Measurements from ENCODE around the gene LTB4R2.

The LTB4R2 gene

DNA sequence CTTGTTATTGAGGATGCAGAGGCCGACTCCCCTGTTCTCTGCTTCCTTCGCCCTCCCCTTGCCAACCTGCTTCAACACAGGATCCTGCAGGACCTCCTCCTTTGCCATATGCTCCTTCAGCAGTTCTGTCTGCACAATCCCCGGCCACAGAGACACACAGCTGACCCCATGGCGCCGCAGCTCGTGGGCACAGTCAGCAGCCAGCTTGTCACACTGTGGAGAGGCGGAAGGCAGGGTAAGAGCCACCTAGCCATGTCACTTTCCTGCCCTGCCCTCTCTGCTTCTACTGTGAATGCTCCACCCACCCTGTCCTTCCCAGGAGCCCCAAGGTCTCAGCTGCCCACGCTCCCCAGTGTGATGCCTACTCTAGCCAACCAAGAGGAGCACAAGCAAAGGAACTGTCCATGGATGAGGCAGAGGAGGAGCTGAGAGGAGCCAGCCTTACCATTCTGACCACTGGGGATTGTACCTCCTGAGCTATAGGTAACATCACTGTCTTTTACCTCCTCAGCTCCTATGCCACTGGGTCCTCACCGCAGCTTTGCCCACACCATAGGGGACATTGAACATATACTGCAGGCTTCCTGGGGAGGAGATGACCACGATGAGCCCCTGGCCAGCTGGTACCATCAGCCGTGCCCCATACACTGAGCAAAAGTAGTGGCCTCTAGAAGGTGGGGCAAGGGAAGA is 17.7 kb upstream of the LTB4R2 start:
- Histone ChIP-seq H3K9me3 (ENCODE audit: control insufficient read depth, insufficient read depth, low read length) (no peaks in the 10 kb centered on the region), H3K4me3 (ENCODE audit: low read depth, low read length) (no peak overlapping the region), H3K27me3 (ENCODE audit: control insufficient read depth, insufficient read depth, low read length) (no peaks in the 10 kb centered on the region), H3K36me3 (ENCODE audit: control insufficient read depth, insufficient read depth, low read length) (peaks cover 18% of the 10 kb centered on the region), H3K4me1 (ENCODE audit: control insufficient read depth, insufficient read depth, low read length) (no peaks in the 10 kb centered on the region), H3K9ac (ENCODE audit: low read depth, low read length) (no peak overlapping the region)

DNA sequence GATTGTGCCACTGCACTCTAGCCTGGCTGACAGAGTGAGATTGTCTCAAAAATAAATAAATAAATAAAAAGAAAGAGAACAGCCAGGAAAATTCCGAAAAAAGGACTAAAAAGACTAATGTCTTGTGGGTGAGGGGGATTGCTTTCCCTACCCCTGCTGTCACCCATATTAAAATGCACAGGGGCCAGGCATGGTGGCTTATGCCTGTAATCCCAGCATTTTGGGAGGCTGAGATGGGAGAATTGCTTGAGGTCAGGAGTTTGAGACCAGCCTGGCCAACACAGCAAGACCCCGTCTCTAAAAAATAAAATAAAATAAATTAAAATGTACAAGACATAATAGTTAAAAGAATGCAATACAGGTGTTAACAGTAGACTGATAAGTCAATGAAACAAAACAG is 16.4 kb upstream of the LTB4R2 start:
- Histone ChIP-seq H3K27me3 (ENCODE audit: control insufficient read depth, insufficient read depth, low read length) (no peaks in the 10 kb centered on the region), H3K9me3 (ENCODE audit: control insufficient read depth, insufficient read depth, low read length) (no peaks in the 10 kb centered on the region), H3K36me3 (ENCODE audit: control insufficient read depth, insufficient read depth, low read length) (peaks cover 18% of the 10 kb centered on the region), H3K4me1 (ENCODE audit: control insufficient read depth, insufficient read depth, low read length) (no peaks in the 10 kb centered on the region), H3K4me3 (ENCODE audit: low read depth, low read length) (no peak overlapping the region), H3K9ac (ENCODE audit: low read depth, low read length) (no peak overlapping the region)

- Histone ChIP-seq H3K4me1 (ENCODE audit: control insufficient read depth, insufficient read depth, low read length) (no peaks in the 10 kb centered on the region), H3K36me3 (ENCODE audit: control insufficient read depth, insufficient read depth, low read length) (peaks cover 11% of the 10 kb centered on the region), H3K27me3 (ENCODE audit: control insufficient read depth, insufficient read depth, low read length) (no peaks in the 10 kb centered on the region), H3K4me3 (ENCODE audit: low read depth, low read length) (no peak overlapping the region), H3K9me3 (ENCODE audit: control insufficient read depth, insufficient read depth, low read length) (no peaks in the 10 kb centered on the region), H3K9ac (ENCODE audit: low read depth, low read length) (no peak overlapping the region)
These were observed 13.4 kb upstream of the LTB4R2 start for GRCh38 chr14:24296341-24297157.

GRCh38 chr14:24297190-24297964 is 12.6 kb upstream of the LTB4R2 start:
- peaks cover 12% of the 10 kb centered on the region for H3K36me3 ChIP-seq (ENCODE audit: control insufficient read depth, insufficient read depth, low read length)
- no peak overlapping the region for H3K4me3 ChIP-seq (ENCODE audit: low read depth, low read length)
- H3K4me1 ChIP-seq (ENCODE audit: control insufficient read depth, insufficient read depth, low read length): no peaks in the 10 kb centered on the region
- no peaks in the 10 kb centered on the region for H3K27me3 ChIP-seq (ENCODE audit: control insufficient read depth, insufficient read depth, low read length)
- H3K9ac ChIP-seq (ENCODE audit: low read depth, low read length): no peak overlapping the region
- no peaks in the 10 kb centered on the region for H3K9me3 ChIP-seq (ENCODE audit: control insufficient read depth, insufficient read depth, low read length)

- Histone ChIP-seq H3K27me3 (ENCODE audit: control insufficient read depth, insufficient read depth, low read length) (no peaks in the 10 kb centered on the region), H3K9me3 (ENCODE audit: control insufficient read depth, insufficient read depth, low read length) (no peaks in the 10 kb centered on the region), H3K4me3 (ENCODE audit: low read depth, low read length) (peak overlapping the region; percentile 96), H3K4me1 (ENCODE audit: control insufficient read depth, insufficient read depth, low read length) (no peaks in the 10 kb centered on the region), H3K9ac (ENCODE audit: low read depth, low read length) (peak overlapping the region; percentile 82), H3K36me3 (ENCODE audit: control insufficient read depth, insufficient read depth, low read length) (peaks cover 22% of the 10 kb centered on the region)
These were observed 11.1 kb upstream of the LTB4R2 start for GRCh38 chr14:24298892-24299254.

DNA sequence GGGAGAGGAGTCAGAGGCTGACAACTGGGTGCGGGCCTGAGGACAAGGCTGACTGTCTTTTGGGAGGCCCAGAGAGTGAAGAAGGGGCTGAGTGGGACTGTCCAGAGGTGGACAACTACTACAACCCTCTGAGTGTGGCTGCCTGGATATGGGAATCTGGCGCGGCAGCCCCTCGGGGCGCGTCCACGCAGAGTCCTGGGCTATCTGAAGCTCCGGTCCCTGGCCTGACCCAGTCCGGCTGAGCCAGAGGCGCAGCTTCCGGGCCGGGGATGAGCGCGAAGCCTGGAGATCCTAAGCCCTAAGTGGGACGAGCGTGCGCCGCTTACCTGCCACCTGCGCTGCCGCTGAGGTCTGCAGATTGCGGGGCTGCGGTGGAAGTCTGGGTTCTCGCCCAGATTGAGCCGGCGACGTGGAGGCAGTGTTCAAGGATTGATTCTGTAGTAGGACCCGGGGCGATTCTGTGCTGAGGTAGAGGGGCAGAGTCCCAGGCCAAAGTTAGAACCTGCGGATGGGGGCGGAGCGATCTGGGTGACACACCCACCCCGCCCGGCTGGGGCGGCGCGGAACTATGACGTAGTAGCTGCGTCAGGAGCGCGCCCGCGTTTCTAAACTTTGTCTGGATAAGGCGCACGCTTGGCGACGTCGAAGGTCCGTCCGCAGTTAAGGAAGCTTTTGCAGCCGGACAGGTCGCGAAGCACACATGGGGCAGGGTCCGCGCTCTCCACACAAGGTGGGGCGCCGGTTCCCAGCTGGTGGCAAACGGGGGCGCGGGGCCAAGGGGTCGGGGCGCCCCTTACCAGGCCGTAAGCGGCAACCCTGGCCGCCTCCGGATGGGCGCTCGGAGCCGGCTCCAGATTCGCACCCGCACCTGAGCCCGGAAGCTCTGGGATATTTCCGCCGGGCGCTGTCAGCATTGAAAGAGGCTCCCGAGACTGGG is 10.4 kb upstream of the LTB4R2 start, which contains the start of the genes DHRS1 and NOP9:
TSS of gene DHRS1 (minus strand) at position 526 of the 937 bp plus-strand sequence. CDS start 674 bp downstream, outside the sequence.
TSS of gene NOP9 (plus strand) at position 596 of the 937 bp plus-strand sequence. CDS start at position 701, 105 bp downstream.
- Histone ChIP-seq H3K4me3 (ENCODE audit: low read depth, low read length) (peak within 1 kb of the TSS; percentile 96), H3K9ac (ENCODE audit: low read depth, low read length) (peak within 1 kb of the TSS; percentile 82), H3K36me3 (ENCODE audit: control insufficient read depth, insufficient read depth, low read length) (peaks cover 29% of the 10 kb centered on the region), H3K9me3 (ENCODE audit: control insufficient read depth, insufficient read depth, low read length) (no peaks in the 10 kb centered on the region), H3K27me3 (ENCODE audit: control insufficient read depth, insufficient read depth, low read length) (no peaks in the 10 kb centered on the region), H3K4me1 (ENCODE audit: control insufficient read depth, insufficient read depth, low read length) (no peaks in the 10 kb centered on the region)

GRCh38 chr14:24300326-24300980 is 9.5 kb upstream of the LTB4R2 start:
- no peaks in the 10 kb centered on the region for H3K4me1 ChIP-seq (ENCODE audit: control insufficient read depth, insufficient read depth, low read length)
- H3K36me3 ChIP-seq (ENCODE audit: control insufficient read depth, insufficient read depth, low read length): peaks cover 36% of the 10 kb centered on the region
- H3K9me3 ChIP-seq (ENCODE audit: control insufficient read depth, insufficient read depth, low read length): no peaks in the 10 kb centered on the region

DNA sequence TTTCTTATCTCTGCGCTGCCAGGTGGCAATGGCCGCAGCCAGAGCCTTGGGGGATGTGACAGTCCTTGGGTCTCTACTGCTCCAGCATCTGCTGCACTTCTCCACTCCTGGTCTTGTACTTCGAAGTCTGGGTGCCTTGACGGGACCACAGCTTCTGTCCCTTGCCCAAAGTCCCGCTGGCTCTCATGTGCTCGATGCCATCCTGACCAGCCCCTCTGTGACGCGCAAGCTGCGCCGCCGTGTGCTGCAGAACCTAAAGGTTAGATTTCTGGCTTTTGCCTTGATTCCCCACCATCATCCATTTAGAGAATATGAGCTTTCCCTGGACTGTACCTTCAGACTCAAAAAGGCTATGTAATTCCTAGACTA is 5.9 kb upstream of the LTB4R2 start:
- Histone ChIP-seq H3K4me3 (ENCODE audit: low read depth, low read length) (no peak overlapping the region), H3K9me3 (ENCODE audit: control insufficient read depth, insufficient read depth, low read length) (no peaks in the 10 kb centered on the region), H3K9ac (ENCODE audit: low read depth, low read length) (no peak overlapping the region), H3K4me1 (ENCODE audit: control insufficient read depth, insufficient read depth, low read length) (no peaks in the 10 kb centered on the region), H3K36me3 (ENCODE audit: control insufficient read depth, insufficient read depth, low read length) (peaks cover 43% of the 10 kb centered on the region), H3K27me3 (ENCODE audit: control insufficient read depth, insufficient read depth, low read length) (no peaks in the 10 kb centered on the region)

More at GRCh38 chr14:24300326-24300980, 9.5 kb upstream of the LTB4R2 start:
- H3K4me3 ChIP-seq (ENCODE audit: low read depth, low read length): peak overlapping the region; percentile 96
- H3K27me3 ChIP-seq (ENCODE audit: control insufficient read depth, insufficient read depth, low read length): no peaks in the 10 kb centered on the region
- peak overlapping the region; percentile 61 for H3K9ac ChIP-seq (ENCODE audit: low read depth, low read length)

DNA sequence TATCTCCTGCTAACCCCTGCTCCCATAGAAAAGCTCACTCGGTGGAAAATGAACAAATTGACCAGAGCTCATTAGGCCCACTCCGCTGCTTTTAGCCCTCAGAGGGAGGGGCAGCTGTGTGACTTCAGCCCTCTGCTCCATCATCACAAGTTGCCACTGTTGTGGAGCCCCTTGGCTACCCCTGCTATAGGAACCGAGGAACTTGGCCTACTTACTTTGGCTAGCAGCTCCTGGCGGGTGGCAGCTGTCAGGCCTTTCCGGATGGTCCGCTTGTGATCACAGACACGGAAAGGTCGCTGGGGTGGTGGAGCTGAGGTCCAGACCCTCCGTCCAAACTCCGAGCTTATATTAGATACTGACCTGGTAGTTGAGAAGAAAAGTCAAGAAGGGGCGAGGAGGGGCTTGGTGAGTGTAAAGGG is 2.8 kb upstream of the LTB4R2 start:
- no peak overlapping the region for H3K9ac ChIP-seq (ENCODE audit: low read depth, low read length)
- H3K9me3 ChIP-seq (ENCODE audit: control insufficient read depth, insufficient read depth, low read length): no peaks in the 10 kb centered on the region
- no peaks in the 10 kb centered on the region for H3K4me1 ChIP-seq (ENCODE audit: control insufficient read depth, insufficient read depth, low read length)
- H3K4me3 ChIP-seq (ENCODE audit: low read depth, low read length): no peak overlapping the region
- H3K27me3 ChIP-seq (ENCODE audit: control insufficient read depth, insufficient read depth, low read length): no peaks in the 10 kb centered on the region
- peaks cover 44% of the 10 kb centered on the region for H3K36me3 ChIP-seq (ENCODE audit: control insufficient read depth, insufficient read depth, low read length)

DNA sequence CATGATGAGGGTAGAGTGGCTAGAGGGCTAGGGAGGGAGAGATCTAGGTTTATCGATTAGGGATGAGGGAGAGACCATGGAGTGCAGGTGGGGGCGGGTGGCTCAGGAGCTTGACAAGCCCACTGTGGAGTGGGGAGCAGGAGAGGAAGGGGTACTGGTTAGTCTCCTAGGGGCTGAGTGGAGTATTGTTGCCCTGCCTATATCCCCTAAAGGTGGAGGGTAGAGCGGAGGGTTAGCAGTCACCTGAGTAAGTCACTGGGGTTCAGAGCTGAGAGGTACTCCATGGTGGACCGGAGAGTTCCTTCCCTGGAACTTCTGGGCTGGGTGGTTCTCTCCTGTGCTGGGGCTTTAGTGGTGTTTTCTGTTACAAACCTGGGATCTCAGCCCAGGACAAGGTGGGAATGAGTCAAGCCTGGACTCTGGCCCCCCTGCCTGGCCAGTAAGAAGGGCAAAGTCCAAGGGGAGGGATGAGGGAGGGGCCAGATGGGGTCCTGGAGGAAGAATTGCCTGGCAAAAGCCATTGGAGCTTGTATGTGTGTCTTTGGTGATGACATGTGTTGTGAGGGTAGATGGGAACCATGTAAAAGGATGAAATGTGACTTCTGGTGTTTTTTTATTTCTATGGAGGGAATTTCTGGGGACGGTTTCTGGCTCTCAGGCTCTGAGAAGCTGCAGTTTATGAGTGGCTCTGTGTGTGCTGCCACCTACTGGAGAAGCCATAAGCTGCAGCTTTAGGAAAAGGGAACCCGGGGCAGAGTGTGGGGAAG is 2.2 kb upstream of the LTB4R2 start, which contains the start of gene CIDEB:
TSS of gene CIDEB (minus strand) at position 403 of the 767 bp plus-strand sequence. CDS start at position 284, 119 bp downstream.
- H3K4me1 ChIP-seq (ENCODE audit: control insufficient read depth, insufficient read depth, low read length): no peaks in the 10 kb centered on the region
- no peak within 1 kb of the TSS for H3K9ac ChIP-seq (ENCODE audit: low read depth, low read length)
- H3K36me3 ChIP-seq (ENCODE audit: control insufficient read depth, insufficient read depth, low read length): peaks cover 38% of the 10 kb centered on the region
- H3K27me3 ChIP-seq (ENCODE audit: control insufficient read depth, insufficient read depth, low read length): no peaks in the 10 kb centered on the region
- no peaks in the 10 kb centered on the region for H3K9me3 ChIP-seq (ENCODE audit: control insufficient read depth, insufficient read depth, low read length)
- H3K4me3 ChIP-seq (ENCODE audit: low read depth, low read length): no peak within 1 kb of the TSS

Measured in iPS-15b (cell line).